Measurements from ENCODE around the gene MAGEA8. TPM values are rescaled to one million over a fixed set of nuclear protein-coding genes. Genes with fewer than 3 reads are reported as not detected.

Gene MAGEA8
- polyA plus RNA-seq, 3 donors: 0.19 to 0.61 (median 0.20) TPM

Other genes starting within 250 kb of the MAGEA8 start
- 10 to 100 TPM; 41.0 to 49.1 (median 47.6) TPM for gene TMEM185A, start 249.4 kb upstream of the MAGEA8 start, polyA plus RNA-seq (ENCODE audit: insufficient read length in 3 of 3)
- gene MAGEA11, start 169.1 kb upstream of the MAGEA8 start, polyA plus RNA-seq (ENCODE audit: insufficient read length in 3 of 3): not detected
- gene HSFX1, start 107.1 kb upstream of the MAGEA8 start, polyA plus RNA-seq (ENCODE audit: insufficient read length in 3 of 3): 1 to 10 TPM; 1.7 to 2.6 (median 1.9) TPM
- not detected for gene MAGEA9, start 99.3 kb upstream of the MAGEA8 start, polyA plus RNA-seq (ENCODE audit: insufficient read length in 3 of 3)
- not detected for gene HSFX4, start 48.4 kb downstream of the MAGEA8 start, polyA plus RNA-seq (ENCODE audit: insufficient read length in 3 of 3)
- gene EOLA2, start 57.3 kb downstream of the MAGEA8 start, polyA plus RNA-seq (ENCODE audit: insufficient read length in 3 of 3): 10 to 100 TPM; 25.0 to 30.5 (median 27.5) TPM